Ovary (tissue), 3 donors: ENCODE results near the gene NGEF.

Experiments used
- POLR2A ChIP-seq: fragments of 450-650 bp; IDR thresholded peaks from one replicate; pipeline ENCODE4 v1.6.1; 2017; ENCODE audit warnings: antibody characterized with exemption, mild to moderate bottlenecking, moderate library complexity
- TF ChIP-seq, protein P1 (sequence below), 3 donors: fragments of 450-650 bp in 2 of 3; fragments of 200-600 bp in 1 of 3; IDR thresholded peaks; one replicate each; pipeline versions ENCODE4 v1.5.1 to v1.8.0; 2016 to 2022; ENCODE audit warnings: antibody characterized with exemption in 3 of 3, mild to moderate bottlenecking in 1 of 3
- donor health status: DM: no; HTN: no; CAD: no.

DNA sequence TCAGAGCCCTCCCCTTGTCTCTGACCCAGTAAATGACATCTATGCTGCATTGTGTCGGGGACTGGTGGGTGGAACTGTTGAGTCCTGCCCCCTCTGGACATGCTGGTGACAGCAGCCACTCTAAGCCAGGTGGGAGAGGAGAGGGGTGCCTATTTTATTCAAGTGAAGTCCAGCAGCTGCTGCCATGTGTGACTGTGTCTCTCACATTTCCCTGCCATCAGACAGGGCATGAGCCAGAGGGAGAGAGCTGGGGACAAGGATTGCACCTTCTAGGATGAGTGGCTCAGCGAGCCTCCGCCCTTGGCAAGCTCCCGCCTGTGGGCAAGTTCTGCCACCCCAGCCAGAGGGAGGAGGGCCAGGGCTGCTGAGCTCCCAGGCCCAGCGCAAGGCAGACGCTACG lies 13.7 kb downstream of the NGEF start:
- TF ChIP-seq, protein P1, sequence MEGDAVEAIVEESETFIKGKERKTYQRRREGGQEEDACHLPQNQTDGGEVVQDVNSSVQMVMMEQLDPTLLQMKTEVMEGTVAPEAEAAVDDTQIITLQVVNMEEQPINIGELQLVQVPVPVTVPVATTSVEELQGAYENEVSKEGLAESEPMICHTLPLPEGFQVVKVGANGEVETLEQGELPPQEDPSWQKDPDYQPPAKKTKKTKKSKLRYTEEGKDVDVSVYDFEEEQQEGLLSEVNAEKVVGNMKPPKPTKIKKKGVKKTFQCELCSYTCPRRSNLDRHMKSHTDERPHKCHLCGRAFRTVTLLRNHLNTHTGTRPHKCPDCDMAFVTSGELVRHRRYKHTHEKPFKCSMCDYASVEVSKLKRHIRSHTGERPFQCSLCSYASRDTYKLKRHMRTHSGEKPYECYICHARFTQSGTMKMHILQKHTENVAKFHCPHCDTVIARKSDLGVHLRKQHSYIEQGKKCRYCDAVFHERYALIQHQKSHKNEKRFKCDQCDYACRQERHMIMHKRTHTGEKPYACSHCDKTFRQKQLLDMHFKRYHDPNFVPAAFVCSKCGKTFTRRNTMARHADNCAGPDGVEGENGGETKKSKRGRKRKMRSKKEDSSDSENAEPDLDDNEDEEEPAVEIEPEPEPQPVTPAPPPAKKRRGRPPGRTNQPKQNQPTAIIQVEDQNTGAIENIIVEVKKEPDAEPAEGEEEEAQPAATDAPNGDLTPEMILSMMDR (IDR thresholded peaks at IDR 0.05): no peak
- TF ChIP-seq POLR2A: no peak
